DMS153 (cell line): ENCODE results near the gene AANAT.

Experiments used
- DNase-seq: peaks from one replicate; lab custom pipeline; 2025; lab: John Stamatoyannopoulos, UW

The AANAT gene

DNA sequence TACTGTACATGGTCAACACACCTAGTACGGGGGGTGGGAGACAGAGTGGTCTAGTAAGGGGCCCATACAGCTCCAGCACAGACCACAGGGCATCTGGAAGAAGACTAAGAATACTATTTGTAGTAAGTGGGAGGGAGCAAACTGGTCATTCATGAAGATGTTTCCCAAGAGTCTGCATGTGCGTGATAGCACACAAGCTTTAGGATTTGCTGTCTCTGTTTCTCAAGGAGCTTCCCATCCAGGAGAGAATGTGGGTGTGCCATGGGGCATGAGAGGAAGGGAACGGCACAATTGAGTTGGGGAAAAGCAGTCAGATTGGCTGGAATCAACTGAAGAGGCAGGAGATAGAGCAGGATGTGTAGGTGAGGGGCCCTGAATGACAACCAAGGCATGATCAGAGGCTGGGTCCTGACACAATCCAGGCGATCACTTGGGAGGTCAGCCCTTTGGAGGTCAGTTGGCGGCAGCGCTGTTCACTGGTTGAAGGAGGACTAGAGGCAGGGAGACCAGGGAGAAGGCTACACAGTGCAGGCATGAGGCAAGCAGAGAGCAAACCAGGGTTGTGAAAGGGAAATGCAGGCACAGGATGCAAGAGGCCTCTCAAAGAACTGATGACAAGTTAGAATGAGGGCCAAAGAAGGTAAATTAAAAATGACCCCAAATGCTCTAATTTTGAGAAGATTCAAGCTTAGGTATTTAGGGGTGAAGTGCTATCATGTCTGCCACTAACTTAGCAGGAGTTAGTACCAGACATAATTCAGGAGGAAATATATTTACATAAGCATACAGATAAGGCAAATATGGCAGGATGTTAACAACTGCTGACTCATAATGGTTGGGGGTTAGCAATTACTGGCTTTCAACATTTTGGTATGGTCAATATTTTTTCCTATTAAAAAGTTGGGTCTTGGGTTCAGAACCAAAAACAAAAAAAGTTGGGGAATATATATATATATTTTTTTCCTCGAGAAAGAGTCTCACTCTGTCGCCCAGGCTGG lies 24.8 kb upstream of the AANAT start:
- no peak for DNase-seq

DNA sequence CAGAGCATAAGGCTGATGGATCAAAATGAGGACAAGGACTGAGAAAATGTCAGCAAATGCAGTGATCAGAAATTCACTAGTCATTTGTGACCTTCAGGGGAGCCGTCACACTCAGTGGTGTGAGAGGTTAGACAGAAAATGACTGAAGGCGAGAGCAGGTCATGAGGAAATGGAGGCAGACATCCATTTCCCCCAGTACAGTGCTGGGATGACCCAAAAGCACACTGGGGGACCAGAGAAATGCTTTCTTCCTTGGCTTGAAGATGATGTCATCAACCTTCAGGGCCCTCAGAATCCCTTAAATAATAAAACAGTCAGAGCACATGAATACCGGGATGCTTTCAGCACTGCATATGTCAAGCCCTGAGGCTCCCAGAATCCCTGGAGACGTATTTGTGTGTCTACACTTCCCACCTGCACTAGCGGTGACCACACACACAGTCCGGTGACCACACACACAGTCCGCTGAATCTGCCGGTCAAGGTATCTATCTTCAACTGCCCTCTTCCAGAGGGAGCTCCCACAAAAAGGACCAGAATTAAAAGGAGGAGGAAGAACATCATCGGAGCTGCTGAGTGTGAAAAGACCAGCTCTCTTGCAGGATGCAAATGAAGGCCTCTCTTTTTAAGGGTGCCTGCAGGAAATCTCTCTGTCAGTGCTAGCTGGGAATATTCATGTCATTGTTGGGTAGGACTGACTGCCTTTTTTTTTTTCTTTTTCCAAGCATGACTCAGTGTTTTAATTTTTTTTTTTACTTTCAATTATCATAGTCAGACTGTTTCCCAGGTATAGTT lies 22.7 kb upstream of the AANAT start:
- no peak for DNase-seq

DNA sequence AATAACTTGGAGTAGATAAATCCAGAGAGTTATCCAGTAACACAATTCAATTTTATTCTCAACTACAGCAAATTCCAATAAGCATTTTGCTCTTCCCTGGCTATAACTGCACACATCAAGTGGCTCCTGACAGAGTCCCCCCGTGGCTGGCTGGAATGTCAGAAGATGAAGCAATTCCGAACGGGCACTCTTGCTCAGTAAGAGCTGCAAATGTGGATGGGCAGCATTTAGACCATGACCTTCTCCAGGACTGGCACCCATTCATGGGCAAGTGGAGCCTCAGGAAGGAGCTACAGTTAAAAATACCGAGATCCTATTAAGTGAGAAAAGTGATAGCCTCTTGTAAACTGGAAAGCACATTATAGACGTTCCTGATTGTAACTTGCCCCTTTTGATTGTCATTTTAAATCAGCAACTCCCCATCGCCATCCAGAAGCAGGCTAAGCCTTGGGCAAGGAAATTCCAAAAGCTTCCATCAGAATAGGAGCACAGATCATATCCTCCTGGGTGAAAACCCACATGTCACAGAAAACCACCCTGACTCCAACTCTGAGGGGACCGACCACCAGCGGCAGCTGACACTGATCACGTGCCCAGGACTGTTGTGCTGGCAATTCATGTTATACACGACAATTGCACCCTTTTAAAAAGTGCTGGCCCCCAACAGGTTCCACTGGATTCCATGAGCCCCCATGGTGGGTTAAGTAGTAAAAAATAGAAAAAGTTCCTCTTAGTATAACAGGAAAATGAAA lies 21.5 kb upstream of the AANAT start:
- no peak for DNase-seq

DNA sequence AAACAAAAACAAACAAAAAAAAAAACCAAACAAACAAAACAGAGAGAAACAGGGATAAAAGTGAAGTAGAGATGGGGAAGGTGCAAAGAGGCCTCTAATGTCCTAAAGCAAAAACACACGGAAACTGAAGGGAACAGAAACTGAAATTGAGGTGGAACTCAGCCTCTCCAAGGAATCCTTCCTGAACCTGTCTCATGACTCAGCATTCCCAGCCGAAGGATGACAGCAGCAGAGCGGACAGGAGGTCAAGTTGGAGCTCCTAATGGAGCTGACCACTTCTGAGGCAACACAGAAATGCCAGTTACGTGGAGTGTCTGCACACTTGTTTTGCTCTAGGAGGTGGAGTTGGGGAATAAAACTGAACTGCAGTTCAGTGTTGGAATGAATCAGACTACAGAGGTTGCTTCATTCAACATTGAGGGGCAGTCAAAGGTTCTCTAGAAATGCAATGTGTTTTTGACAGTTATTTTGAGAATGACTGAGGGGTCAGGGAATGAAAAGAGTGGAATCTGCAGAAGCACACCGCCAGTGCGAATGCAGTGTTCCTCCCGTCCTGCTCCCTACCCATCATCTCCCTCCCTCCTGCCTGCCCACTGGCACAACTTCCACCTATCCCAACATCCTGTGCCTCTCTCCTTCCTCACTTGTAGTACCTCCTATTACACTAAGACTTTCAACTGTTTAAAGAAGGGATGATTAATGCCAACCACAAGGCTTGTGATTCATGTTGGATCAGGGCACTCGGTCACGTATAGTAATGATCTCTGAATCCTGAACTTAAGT lies 20.8 kb upstream of the AANAT start:
- DNase-seq = no peak

DNA sequence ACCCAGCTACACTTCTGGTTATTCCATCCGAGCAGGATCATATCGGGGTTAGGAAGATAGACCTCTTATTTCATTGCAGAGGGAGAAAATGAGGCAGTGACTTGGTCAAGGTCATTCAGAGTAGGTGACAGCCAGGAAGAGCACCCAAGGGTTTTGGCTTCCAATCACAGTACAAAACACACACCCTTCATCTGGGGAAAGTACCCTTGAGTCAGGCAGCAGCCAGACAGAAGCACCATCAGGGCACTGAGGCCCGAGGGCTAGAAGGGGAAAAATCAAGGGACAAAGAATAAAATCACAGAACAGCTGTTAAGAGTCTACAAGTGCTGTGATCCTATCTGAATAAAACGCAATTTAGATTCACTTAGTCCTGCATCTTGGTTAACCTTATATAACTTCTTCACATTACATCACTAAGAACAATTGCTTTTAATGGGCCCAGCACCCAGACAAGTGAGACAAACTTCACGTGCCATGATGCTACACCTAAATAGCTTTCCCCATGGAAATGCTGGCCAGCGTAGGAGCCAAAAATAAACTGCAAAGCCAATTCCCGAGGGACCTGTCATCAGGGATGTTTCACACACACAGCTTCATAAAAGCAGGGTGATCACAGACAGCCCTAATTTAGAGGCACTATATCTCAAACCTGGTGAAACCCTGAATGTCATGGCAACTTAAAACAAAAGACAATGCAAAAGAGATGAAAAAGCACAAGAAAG lies 19.3 kb upstream of the AANAT start:
- DNase-seq = no peak

DNA sequence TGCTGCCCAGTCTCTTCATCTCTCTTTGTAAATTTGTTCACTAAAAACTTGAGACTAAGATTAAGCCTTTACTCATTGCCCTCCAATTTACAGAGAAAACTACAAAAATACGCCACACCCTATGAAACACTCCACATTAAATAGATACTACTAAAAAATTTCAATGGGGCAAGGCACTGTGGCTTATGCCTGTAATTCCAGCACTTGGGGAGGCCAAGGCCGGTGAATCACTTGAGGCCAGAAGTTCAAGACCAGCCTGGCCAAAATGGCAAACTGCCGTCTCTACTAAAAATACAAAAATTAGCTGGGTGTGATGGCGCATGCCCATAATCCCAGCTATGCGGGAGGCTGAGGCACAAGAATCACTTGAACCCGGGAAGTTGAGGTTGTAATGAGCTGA lies 18.3 kb upstream of the AANAT start:
- no peak for DNase-seq

DNA sequence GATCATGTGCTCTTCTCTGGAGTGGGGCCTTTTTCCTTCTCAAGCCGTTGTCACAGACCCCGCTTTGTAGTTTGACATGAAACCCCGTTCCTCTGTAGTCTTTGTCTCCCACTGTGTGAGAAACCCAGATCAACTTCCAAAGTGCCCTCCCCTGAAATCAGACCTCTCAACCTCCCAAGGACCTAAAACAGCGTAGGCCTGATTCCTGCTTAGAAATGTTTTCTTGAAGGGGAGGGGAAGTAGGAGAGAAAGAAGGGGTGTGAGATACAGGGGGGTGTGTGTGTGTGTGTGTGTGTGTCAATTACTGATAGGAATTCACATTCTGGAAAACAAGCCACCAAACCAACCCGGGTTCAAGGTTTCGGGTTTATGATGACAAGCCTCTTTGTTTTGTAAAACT lies 15.9 kb upstream of the AANAT start:
- no peak for DNase-seq

DNA sequence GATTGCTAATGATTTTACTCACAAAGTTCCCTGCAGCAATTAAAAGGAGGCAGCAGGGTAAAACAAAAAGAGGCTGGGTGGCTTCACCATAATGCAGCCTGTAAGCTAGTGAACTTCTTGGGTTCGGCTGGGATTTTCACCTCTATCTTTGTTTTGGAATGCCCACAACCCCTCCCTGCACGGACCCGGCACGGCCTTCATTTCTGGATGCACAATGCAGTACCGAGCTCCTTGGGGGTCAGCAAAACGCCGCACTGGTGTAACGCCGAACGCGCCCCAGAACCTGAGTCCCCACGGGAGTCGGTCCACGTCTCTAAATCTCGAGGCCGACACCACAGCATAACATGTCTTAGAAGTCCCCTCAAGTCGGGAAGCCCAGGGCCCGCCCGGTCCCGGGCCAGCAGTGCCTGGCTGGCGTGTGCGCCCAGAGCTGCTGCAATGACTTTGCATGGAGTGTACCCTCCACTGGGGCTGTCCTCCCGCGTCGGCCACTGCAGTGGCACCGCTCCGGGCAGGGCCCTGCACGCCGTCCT lies 15.2 kb upstream of the AANAT start:
- no peak for DNase-seq

DNA sequence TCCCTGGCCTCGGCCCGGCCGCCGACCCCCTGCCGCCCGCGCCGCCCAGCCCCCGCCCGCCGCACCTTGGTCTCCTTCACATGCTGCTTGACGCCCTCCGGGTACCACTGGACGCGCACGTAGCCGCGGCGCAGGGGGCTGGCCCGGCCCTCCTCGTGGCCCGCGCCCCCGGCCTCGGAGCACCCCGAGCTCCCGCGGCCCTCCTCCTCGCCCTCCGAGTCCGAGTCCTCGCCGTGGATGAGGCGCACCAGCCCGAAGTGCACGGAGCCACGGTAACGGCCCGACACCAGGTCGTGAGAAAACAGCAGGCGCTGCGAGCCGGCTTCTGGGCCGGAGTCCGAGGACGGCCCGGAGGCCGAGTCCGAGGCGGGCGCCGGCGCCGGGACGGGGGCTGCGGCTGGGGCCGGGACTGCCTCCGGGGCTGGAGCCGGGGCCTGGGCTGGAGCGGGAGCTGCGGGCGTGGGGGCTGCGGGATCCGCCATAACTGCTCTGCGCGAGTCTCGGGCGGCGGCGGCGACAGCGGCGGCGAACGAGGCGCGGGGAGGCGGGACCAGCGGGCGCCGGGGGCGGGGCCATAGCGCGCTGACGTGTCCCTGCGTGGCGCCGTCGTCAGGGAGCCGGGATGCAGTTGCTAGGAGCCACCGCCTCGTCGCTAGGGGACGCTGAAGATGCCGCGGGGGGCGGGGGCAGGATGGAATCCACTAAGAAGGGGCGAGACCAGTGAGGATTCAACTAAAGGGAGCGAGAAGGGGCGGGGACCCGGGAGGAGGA lies 14.6 kb upstream of the AANAT start, which contains the start of gene UBE2O:
Gene UBE2O, minus strand, starts transcription at position 493 of the 771 bp plus-strand sequence. Its CDS starts 11 bp downstream, at position 482.
- DNase-seq = peak; percentile 66

DNA sequence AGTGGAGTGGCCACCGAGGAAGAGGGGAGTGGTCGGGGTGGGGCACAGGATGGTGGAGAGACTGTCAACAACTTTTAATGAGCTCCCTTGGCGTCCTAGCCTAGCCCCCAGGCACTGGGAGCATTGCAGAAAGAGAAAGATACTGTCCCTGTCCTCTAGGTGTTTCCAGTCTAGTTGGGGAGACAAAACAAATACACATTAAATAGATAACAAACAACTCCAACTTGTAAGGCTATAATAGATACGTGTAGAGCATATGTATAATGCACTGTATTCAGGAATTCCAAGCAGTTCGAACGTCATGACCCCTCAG lies 14.0 kb upstream of the AANAT start:
- DNase-seq = no peak

DNA sequence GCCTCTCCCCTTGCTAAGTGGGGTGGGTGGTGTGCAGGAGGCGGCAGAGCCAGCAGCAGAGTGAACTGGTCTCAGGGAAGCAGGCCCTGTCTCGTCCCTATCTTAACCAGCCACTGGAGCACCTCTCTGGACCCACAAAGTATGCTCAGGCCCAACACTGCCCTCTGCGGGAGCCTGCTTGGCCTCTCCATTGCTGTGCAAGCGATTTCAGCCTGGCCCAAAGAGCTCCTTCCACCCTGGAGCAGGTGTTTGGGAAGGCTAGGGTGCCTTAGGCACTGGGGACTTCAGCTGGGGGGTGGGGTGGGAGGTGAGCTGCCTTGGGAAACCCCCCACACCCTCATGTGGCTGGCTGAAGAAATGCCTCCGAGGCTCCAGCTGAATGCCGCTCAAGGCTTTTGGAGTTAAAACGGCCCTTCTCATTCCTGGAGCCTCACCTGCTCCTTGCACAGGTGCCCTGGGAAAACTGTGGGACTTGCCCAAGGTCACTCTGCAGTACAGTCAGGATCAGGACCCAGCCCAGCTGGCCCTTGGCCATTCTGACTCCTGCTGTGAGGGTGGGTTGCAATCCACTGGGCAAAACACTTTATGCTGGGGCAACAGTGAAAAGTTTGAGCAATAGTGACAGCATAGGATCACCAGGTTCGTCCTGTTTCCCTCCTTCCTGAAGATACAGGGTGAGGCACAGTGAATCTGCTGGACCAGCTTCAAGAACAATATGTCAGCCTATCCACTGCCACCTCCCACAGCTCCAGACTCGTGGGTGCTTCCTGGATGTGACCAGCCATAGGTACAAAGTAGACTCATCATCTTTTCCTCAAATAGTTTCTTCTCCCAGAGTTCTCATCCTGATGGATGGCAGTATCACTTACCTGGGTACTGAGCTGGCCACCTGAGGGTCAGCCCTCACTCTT lies 8.6 kb upstream of the AANAT start:
- peak; percentile 22 for DNase-seq

DNA sequence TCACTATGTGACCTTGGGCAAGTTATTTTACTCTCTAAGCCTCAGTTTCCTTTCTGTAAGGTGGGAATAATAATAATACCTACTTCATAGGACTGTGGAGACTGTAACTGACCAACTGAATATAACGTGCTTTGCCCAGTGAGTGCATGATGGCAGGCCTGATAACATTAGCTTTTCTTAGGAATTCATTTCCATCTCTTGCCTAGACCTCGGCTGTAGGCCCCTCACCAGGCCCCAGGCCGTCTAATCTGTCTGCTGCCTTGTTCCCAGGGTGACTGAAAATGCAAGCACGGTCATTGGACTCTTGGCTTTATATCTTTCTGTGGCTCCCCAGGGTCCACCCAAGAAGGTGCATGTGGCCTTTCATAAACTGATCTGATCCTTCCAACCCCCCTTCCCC lies 7.7 kb upstream of the AANAT start:
- DNase-seq = no peak

DNA sequence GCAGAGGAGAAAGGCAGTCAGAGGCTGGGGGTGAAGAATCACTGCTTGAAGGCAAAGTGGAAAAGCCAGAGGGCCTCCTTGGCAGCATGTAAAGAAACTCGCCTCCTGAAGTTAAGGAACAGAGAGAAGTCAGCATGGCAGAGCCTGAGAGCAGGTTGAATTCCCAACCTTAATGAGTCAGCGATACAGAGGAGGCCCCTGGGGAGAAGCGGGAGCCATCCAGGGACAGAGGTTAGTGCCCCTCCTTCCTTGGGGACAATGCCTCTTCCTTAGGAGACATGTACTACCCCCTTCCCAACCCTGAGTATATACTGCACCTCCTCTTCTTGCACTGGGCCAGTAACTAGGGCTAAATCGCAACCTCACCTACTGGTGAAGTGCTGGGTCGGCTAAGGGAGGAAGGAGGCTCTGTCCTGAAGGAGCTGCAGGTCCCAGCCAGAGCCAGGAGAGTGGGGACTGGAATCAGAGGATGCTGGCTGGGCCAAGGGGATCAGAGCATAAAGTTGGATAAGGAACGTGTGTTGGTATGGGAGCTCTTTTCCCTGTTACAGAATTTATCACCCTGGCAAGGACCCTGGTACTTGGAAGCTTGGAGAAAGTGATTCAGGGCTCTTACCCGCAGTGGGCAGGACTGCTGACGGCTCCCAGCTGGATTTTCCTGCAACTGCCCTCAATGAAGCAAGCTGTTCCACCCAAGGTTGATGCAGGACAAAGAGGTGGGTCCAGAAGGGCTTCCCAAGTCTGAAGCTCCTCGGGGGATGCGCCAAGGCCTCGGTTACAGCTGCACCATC lies 5.4 kb upstream of the AANAT start:
- DNase-seq = no peak

DNA sequence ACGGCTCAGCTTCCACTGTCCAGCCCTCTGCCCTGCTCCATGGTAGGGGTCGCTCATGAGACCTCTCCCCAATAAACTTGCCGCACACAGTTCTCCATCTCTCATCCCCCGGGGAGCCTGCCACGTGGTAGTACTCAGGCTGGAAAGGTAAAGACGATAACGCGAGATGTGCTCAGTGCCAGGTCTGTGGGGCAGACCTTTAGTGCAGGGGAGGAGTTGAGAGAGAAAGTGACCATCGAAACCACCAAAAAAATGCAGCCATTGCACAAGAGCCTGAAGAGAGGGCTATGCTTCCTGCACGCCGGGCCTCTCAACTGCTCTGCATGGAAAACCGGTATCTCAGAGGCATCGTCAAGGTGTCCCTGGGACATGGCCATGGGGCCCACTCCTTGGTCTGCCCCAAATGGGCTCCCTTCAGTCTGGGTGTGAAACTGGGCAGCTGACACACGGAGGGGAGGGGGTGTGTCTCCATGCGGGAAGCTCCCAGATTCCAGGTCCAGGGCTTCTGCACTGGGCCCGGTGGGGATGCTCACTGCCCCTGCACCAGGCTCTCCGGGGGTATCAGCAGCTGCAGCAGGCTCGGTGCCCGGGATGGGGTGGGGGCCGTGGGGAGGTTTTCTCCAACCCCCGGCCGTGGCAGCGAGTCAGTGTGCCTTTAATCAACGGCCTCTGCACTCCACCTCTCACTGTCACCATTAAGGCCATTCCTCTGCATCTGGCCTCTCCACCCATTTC lies 4.7 kb upstream of the AANAT start:
- DNase-seq = no peak

DNA sequence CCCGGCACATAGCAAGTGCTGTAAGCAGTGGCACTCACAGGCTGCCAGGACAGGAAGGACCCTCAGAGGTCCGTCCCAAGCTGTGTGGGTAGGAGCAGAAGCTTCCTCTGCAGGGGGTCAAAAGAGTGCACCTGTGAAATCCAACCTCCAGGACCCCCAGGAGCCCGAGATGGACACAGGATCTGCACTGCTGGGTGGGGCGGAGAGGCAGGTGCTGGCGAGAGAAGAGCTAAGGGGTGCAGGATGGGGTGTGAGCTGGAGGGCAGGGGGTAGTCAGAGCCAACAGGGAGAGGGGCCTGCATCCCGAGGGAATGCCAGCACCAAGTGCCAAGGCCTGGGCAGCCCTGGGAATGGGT lies 650 bp upstream of the AANAT start:
- no peak for DNase-seq

DNA sequence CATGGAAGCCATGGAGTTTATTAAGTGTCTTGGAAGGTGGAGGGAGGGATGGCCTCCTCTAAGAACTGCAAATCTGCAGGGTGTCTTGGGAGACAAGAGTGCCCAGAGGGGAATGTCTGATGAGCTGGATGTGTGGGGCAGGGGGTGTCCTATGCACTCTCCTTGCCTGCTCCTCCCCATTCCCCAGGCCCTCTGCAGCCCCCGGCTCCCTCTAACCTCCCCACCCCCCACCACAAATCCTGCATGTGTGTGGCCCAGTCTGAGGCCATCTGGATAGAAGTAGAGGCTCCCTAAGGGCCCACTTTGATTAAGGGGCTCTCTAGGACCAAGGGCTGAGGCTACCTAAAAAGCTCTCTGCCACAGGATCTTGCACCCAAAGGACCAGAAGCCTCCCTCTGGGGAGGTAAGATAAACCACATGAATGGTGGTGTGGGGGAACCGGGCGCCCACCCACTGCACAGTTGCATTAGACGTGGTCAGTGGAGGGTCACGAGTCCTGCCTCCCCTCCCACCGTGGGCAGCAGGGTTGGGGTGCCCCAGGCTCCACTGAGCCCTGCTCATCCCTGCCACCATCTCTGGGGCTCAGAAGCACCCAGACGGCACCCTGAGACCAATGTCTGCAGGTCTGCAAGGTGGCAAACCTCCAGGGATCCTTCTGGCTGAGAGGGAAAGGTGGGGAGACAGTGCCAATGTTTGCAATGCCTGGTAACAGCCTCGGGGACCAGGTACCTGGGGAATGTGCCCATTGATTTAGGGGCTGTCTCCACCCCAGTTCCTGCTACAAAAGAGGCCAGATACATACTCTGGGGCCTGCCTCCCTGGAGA lies 618 bp downstream of the AANAT start:
- no peak for DNase-seq

DNA sequence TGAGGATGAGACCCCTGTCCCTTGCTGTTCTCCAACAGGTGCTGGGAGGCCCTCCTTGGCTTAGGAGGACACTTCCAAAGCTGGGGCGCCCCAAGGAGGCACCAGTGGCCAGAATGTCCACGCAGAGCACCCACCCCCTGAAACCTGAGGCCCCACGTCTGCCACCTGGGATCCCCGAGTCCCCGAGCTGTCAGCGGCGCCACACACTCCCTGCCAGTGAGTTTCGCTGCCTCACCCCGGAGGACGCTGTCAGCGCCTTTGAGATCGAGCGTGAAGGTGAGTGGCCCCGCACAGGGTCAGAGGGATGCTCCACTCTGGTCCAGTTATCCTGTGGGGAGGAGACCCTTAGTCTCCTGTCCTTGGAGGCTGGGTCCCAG lies 1.2 kb downstream of the AANAT start:
- no peak for DNase-seq
